Mesenchymal stem cell (in vitro differentiated cells and primary cell): ENCODE results near the gene ASTN2.

ENCODE experiments used
- DNase-seq: peaks from one replicate; pipeline ENCODE4 v3.0.0-alpha.2; 2013
- H2AFZ ChIP-seq: one replicate; pipeline ENCODE4 v1.6.1; 2013; ENCODE audit warnings: low read depth, mild to moderate bottlenecking, control low read depth, inconsistent platforms, low read length, moderate library complexity
- H2AK5ac ChIP-seq: 2 replicates; pipeline ENCODE4 v1.6.1; 2013; ENCODE audit warnings: low read length, moderate library complexity, mild to moderate bottlenecking, inconsistent platforms; ENCODE audit not compliant: severe bottlenecking
- H2BK120ac ChIP-seq: one replicate; pipeline ENCODE4 v1.6.1; 2013; ENCODE audit warnings: low read depth, mild to moderate bottlenecking, inconsistent platforms, low read length, moderate library complexity
- H2BK12ac ChIP-seq, 2 experiments: one replicate each; pipeline ENCODE4 v1.6.1; 2013; ENCODE audit warnings: inconsistent platforms in 2 of 2, low read length in 2 of 2, mild to moderate bottlenecking in 2 of 2, moderate library complexity in 2 of 2, control low read depth in 1 of 2
- H2BK15ac ChIP-seq: one replicate; pipeline ENCODE4 v1.6.1; 2013; ENCODE audit warnings: mild to moderate bottlenecking, low read depth, inconsistent platforms; ENCODE audit not compliant: poor library complexity, severe bottlenecking
- H2BK5ac ChIP-seq: 2 replicates; pipeline ENCODE4 v1.6.1; 2013; ENCODE audit warnings: low read depth, mild to moderate bottlenecking, low read length, control low read depth, inconsistent platforms; ENCODE audit not compliant: poor library complexity, severe bottlenecking
- H3K14ac ChIP-seq, 2 experiments: one replicate each; pipeline ENCODE4 v1.6.1; 2013; ENCODE audit warnings: inconsistent platforms in 2 of 2, low read length in 2 of 2, control low read depth in 1 of 2, mild to moderate bottlenecking in 1 of 2, moderate library complexity in 1 of 2
- H3K18ac ChIP-seq, 2 experiments: one replicate each; pipeline ENCODE4 v1.6.1; 2013; ENCODE audit warnings: inconsistent platforms in 2 of 2, low read length in 2 of 2, control low read depth in 1 of 2, low read depth in 1 of 2, mild to moderate bottlenecking in 1 of 2
- H3K23ac ChIP-seq, 2 experiments: one replicate each; pipeline ENCODE4 v1.6.1; 2013; ENCODE audit warnings: inconsistent platforms in 2 of 2, low read length in 2 of 2, mild to moderate bottlenecking in 2 of 2, moderate library complexity in 2 of 2, control low read depth in 1 of 2
- H3K27ac ChIP-seq: 2 replicates; pipeline ENCODE4 v1.5.1; 2013; ENCODE audit warnings: mild to moderate bottlenecking, moderate library complexity, low read length, control low read depth, inconsistent platforms; ENCODE audit not compliant: poor library complexity, severe bottlenecking
- H3K27me3 ChIP-seq, 2 experiments: 2 replicates each; pipeline versions ENCODE4 v1.6.1 to v1.7.0; 2013; ENCODE audit warnings: low read length in 2 of 2, mild to moderate bottlenecking in 2 of 2, moderate library complexity in 2 of 2, control low read depth in 1 of 2, inconsistent platforms in 1 of 2; ENCODE audit not compliant: control insufficient read depth in 1 of 2, insufficient read depth in 1 of 2
- H3K36me3 ChIP-seq, 2 experiments: 2 replicates each; pipeline versions ENCODE4 v1.6.1 to v1.7.0; 2013; ENCODE audit warnings: low read length in 2 of 2, control low read depth in 1 of 2, inconsistent platforms in 1 of 2, low read depth in 1 of 2, mild to moderate bottlenecking in 1 of 2; ENCODE audit not compliant: insufficient read depth in 2 of 2, control insufficient read depth in 1 of 2
- H3K4ac ChIP-seq, 2 experiments: one replicate each; pipeline ENCODE4 v1.6.1; 2013; ENCODE audit warnings: inconsistent platforms in 2 of 2, low read length in 2 of 2, mild to moderate bottlenecking in 2 of 2, moderate library complexity in 2 of 2, control low read depth in 1 of 2, low read depth in 1 of 2
- H3K4me1 ChIP-seq: 2 replicates; pipeline ENCODE4 v1.6.1; 2013; ENCODE audit warnings: low read depth, low read length, control low read depth; ENCODE audit not compliant: control insufficient read depth, insufficient read depth
- H3K4me2 ChIP-seq: 2 replicates; pipeline ENCODE4 v1.6.1; 2013; ENCODE audit warnings: low read length, mild to moderate bottlenecking, inconsistent platforms; ENCODE audit not compliant: poor library complexity, severe bottlenecking
- H3K4me3 ChIP-seq, 2 experiments: 2 replicates each; pipeline versions ENCODE4 v1.5.1 to v1.7.0; 2013; ENCODE audit warnings: low read length in 2 of 2, mild to moderate bottlenecking in 2 of 2, control low read depth in 1 of 2, low read depth in 1 of 2; ENCODE audit not compliant: insufficient read depth in 1 of 2
- H3K79me1 ChIP-seq: replicated peaks from 2 replicates; pipeline ENCODE4 v1.6.1; 2013; ENCODE audit warnings: mild to moderate bottlenecking, control low read depth, low read length, inconsistent platforms; ENCODE audit not compliant: poor library complexity, severe bottlenecking
- H3K9ac ChIP-seq: 2 replicates; pipeline ENCODE4 v1.7.0; 2013; ENCODE audit warnings: mild to moderate bottlenecking, low read length, moderate library complexity
- H3K9me3 ChIP-seq: 2 replicates; pipeline ENCODE4 v1.7.0; 2013; ENCODE audit warnings: mild to moderate bottlenecking, low read length; ENCODE audit not compliant: control insufficient read depth
- H4K8ac ChIP-seq: one replicate; pipeline ENCODE4 v1.6.1; 2013; ENCODE audit warnings: inconsistent platforms, mild to moderate bottlenecking, low read length, moderate library complexity
- H4K91ac ChIP-seq: one replicate; pipeline ENCODE4 v1.6.1; 2013; ENCODE audit warnings: mild to moderate bottlenecking, low read length, inconsistent platforms
- WGBS: methylation state at CpG from one replicate; pipeline ENCODE4 v1.1.7; 2013; ENCODE audit warnings: mixed read lengths; 5-methylcytosine and 5-hydroxymethylcytosine counted together

ASTN2 gene

GRCh38 chr9:117387422-117387821, 27.4 kb downstream of the ASTN2 start:
- H4K91ac ChIP-seq = no peak overlapping the region
- H3K4me1 ChIP-seq = no peaks in the 10 kb centered on the region
- no peak overlapping the region for H3K4ac ChIP-seq
- no peak overlapping the region for H2BK5ac ChIP-seq
- H2AK5ac ChIP-seq = no peak overlapping the region
- no peak overlapping the region for H3K23ac ChIP-seq
- H2BK15ac ChIP-seq = no peak overlapping the region
- H3K4me3 ChIP-seq = no peak overlapping the region
- H3K4me2 ChIP-seq = no peak overlapping the region
- WGBS = 51% methylated on average over 3 of the region's 3 CpGs
- H2BK12ac ChIP-seq = no peak overlapping the region
- H2AFZ ChIP-seq = no peak overlapping the region
- H2BK120ac ChIP-seq = no peak overlapping the region
- no peak overlapping the region for H3K14ac ChIP-seq
- H3K79me1 ChIP-seq = no peaks in the 10 kb centered on the region
- H3K9ac ChIP-seq = no peak overlapping the region
- DNase-seq = no peak
- H3K27ac ChIP-seq = no peak overlapping the region
- H4K8ac ChIP-seq = no peak overlapping the region
- no peak overlapping the region for H3K18ac ChIP-seq
- no peaks in the 10 kb centered on the region for H3K9me3 ChIP-seq
- no peaks in the 10 kb centered on the region for H3K27me3 ChIP-seq
- no peaks in the 10 kb centered on the region for H3K36me3 ChIP-seq

- no peak for DNase-seq
- H2AFZ ChIP-seq = no peak overlapping the region
- H3K23ac ChIP-seq = no peak overlapping the region
- H2BK12ac ChIP-seq = no peak overlapping the region
- H3K4me1 ChIP-seq = no peaks in the 10 kb centered on the region
- H3K4me3 ChIP-seq = no peak overlapping the region
- no peaks in the 10 kb centered on the region for H3K79me1 ChIP-seq
- H3K4ac ChIP-seq = no peak overlapping the region
- H3K36me3 ChIP-seq = no peaks in the 10 kb centered on the region
- no peaks in the 10 kb centered on the region for H3K27me3 ChIP-seq
- no peak overlapping the region for H2BK120ac ChIP-seq
- no peak overlapping the region for H3K27ac ChIP-seq
- no peak overlapping the region for H4K91ac ChIP-seq
- no CpG with 5 or more reads among the region's 2 CpGs for WGBS
- no peak overlapping the region for H4K8ac ChIP-seq
- no peak overlapping the region for H3K18ac ChIP-seq
- H3K14ac ChIP-seq = no peak overlapping the region
- H2AK5ac ChIP-seq = no peak overlapping the region
- H3K9me3 ChIP-seq = no peaks in the 10 kb centered on the region
- H2BK15ac ChIP-seq = no peak overlapping the region
- no peak overlapping the region for H3K4me2 ChIP-seq
- no peak overlapping the region for H2BK5ac ChIP-seq
- H3K9ac ChIP-seq = no peak overlapping the region
These were observed 35.5 kb downstream of the ASTN2 start for GRCh38 chr9:117379341-117379740.

GRCh38 chr9:117377046-117377445, 37.8 kb downstream of the ASTN2 start:
- Histone ChIP-seq H2BK15ac (no peak overlapping the region), H4K8ac (no peak overlapping the region), H3K36me3 (no peaks in the 10 kb centered on the region), H4K91ac (no peak overlapping the region), H3K4me1 (no peaks in the 10 kb centered on the region), H2AFZ (no peak overlapping the region), H3K4ac (no peak overlapping the region), H3K18ac (no peak overlapping the region), H3K9ac (no peak overlapping the region), H2BK5ac (no peak overlapping the region), H3K4me3 (no peak overlapping the region), H3K27ac (no peak overlapping the region), H2BK12ac (no peak overlapping the region), H3K79me1 (no peaks in the 10 kb centered on the region), H3K27me3 (no peaks in the 10 kb centered on the region), H3K4me2 (no peak overlapping the region), H2AK5ac (no peak overlapping the region), H2BK120ac (no peak overlapping the region), H3K23ac (no peak overlapping the region), H3K9me3 (no peaks in the 10 kb centered on the region), H3K14ac (no peak overlapping the region)
- DNase-seq = no peak
- WGBS = 73% methylated on average over 5 of the region's 5 CpGs

GRCh38 chr9:117375956-117376355, 38.9 kb downstream of the ASTN2 start:
- Histone ChIP-seq H3K9me3 (no peaks in the 10 kb centered on the region), H4K8ac (no peak overlapping the region), H2BK15ac (no peak overlapping the region), H4K91ac (no peak overlapping the region), H3K4me1 (no peaks in the 10 kb centered on the region), H2AFZ (no peak overlapping the region), H3K4ac (no peak overlapping the region), H2BK5ac (no peak overlapping the region), H3K9ac (no peak overlapping the region), H3K36me3 (no peaks in the 10 kb centered on the region), H3K27me3 (no peaks in the 10 kb centered on the region), H3K79me1 (no peaks in the 10 kb centered on the region), H2BK120ac (no peak overlapping the region), H3K4me2 (no peak overlapping the region), H3K14ac (no peak overlapping the region), H3K18ac (no peak overlapping the region), H2AK5ac (no peak overlapping the region), H3K23ac (no peak overlapping the region), H3K27ac (no peak overlapping the region), H2BK12ac (no peak overlapping the region), H3K4me3 (no peak overlapping the region)
- DNase-seq = no peak
- 84% methylated on average over 1 of the region's 1 CpG for WGBS
